Epithelial cell of esophagus (primary cell): Measurements from ENCODE around the gene CMYA5.

ENCODE experiments used
- DNase-seq: peaks from one replicate; pipeline ENCODE4 v3.0.0; 2010; ENCODE audit warnings: low read depth
- H3K4me3 ChIP-seq: 2 replicates; pipeline ENCODE4 v1.5.1; 2011; ENCODE audit warnings: mild to moderate bottlenecking, low read length, control low read depth
- TF ChIP-seq, protein P1 (sequence below): IDR thresholded peaks from 2 replicates; pipeline ENCODE4 v1.5.1; 2011; ENCODE audit warnings: low read depth, mild to moderate bottlenecking, low read length, control low read depth, inconsistent platforms; ENCODE audit not compliant: insufficient read depth; ENCODE audit errors: missing control alignments

The CMYA5 gene

DNA sequence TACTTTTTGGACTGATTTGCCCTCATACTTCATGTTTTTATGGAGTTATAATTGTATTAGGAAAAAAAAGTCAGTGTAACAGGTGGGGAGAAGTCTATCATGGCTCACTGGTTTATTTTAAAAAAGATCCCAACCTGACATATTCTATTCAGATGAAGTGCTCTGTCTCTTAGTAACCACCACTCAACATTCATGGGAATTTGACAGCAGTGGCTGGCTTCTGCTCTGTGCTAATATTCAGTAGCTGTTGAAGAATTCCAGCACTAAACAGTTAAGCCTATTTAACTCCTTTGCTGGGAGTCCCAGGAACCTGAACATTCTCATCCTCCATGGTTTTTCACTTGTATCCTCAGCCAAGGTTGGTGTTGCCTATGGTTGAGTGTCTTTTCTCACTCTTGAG is 23.1 kb downstream of the CMYA5 start:
- TF ChIP-seq, protein P1, sequence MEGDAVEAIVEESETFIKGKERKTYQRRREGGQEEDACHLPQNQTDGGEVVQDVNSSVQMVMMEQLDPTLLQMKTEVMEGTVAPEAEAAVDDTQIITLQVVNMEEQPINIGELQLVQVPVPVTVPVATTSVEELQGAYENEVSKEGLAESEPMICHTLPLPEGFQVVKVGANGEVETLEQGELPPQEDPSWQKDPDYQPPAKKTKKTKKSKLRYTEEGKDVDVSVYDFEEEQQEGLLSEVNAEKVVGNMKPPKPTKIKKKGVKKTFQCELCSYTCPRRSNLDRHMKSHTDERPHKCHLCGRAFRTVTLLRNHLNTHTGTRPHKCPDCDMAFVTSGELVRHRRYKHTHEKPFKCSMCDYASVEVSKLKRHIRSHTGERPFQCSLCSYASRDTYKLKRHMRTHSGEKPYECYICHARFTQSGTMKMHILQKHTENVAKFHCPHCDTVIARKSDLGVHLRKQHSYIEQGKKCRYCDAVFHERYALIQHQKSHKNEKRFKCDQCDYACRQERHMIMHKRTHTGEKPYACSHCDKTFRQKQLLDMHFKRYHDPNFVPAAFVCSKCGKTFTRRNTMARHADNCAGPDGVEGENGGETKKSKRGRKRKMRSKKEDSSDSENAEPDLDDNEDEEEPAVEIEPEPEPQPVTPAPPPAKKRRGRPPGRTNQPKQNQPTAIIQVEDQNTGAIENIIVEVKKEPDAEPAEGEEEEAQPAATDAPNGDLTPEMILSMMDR = no peak
- no peak overlapping the region for H3K4me3 ChIP-seq
- no peak for DNase-seq

DNA sequence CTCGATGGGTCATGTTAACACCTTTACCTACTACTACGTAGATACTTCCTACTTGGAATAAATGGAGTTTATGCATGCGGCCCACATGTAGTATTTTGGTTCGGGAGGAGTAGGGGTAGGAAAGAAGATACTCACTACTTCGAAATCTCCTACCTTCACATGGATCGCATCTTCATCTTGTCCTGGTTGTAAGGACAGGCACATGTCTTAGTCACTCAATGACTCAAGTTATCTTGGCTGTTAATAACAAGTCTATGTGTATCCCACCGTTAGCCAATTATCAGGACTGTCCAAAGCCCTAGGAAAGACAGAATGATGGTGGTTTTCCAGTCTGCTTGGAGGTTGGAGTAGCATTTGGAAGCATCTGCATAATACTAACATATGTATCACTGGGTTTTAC is 24.1 kb downstream of the CMYA5 start:
- TF ChIP-seq, protein P1 = no peak
- no peak for DNase-seq
- no peak overlapping the region for H3K4me3 ChIP-seq

DNA sequence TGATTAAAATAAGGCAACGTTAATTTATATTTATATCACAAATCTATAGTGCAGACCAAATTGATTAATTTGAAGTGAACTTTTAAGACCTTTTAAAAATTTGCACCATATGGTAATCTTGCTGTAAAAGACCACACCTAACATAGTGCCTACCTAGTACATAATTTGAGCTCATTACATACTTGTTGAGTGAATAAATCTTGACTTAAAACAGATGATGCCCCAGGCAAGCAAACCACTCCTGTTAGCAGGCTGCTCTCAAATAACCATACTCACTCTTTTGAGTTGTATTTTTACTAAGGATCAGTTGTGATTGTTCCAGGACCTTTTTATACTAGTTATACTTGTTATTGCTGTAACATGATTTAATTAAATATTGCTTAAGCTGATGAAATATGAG is 27.2 kb downstream of the CMYA5 start:
- no peak overlapping the region for H3K4me3 ChIP-seq
- peak; percentile 34 for DNase-seq
- TF ChIP-seq, protein P1 = no peak

DNA sequence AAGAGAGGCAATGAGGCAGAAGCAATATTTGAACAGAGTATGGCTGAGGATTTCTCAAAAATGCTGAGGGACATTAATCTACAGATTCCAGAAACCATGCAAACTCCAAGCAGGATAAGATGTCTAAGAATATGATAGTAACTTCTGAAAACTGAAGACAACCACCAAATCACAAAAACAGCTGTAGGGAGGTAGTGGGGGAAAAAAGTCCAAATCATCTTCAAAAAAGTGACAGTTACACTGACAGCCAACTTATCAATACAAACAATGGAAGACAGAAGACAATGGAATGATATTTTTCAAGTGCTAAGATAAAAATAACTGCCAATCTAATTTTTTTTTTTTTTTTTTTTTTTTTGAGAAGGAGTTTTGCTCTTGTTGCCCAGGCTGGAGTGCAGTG is 30.5 kb downstream of the CMYA5 start:
- no peak for DNase-seq
- H3K4me3 ChIP-seq = no peak overlapping the region
- TF ChIP-seq, protein P1 = no peak

GRCh38 chr5:79727451-79728355 is 38.1 kb downstream of the CMYA5 start:
- no peak overlapping the region for H3K4me3 ChIP-seq
- peak; percentile 8 for DNase-seq
- TF ChIP-seq, protein P1 = no peak

DNA sequence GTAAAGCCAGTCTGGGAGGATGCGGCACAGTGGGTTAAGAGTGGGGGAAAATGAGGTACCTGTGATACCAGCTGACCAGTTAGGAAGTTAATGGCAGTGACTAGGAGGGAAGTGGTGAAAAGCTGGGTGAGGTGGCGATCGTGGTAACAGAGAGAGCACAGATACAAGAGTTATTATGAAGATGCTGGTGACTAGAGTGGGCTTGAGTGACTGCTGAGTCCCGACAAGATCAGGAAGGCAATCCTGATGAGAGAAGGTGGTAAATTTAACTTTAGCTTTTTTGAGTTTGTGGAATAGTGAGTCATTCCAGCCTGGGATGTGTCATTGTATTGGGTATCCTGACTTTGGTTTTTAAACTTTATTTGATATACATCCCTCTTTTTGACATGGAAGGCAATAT is 38.8 kb downstream of the CMYA5 start:
- DNase-seq = peak; percentile 7

More for the DNA sequence above, 38.8 kb downstream of the CMYA5 start:
- H3K4me3 ChIP-seq = no peak overlapping the region
- TF ChIP-seq, protein P1 = no peak
